ENCODE measurements around the gene HLCS.

GRCh38 chr21:36859744-36860501 is 106.5 kb downstream of the HLCS start:
- TF ChIP-seq CTCF (IDR thresholded peaks at IDR 0.05; ENCODE audit: poor library complexity): no peak
- TF ChIP-seq EZH2phosphoT487 (IDR thresholded peaks at IDR 0.05; ENCODE audit: low read depth, severe bottlenecking, unreplicated experiment): no peak
- TF ChIP-seq EZH2 (IDR thresholded peaks at IDR 0.05; ENCODE audit: borderline replicate concordance): no peak
